Measurements from ENCODE around the gene PCK2. TPM values are rescaled to one million over a fixed set of nuclear protein-coding genes. Genes with fewer than 3 reads are reported as not detected.

PCK2 gene
- total and polyA plus RNA-seq, 2 of the 13 experiments (the other 11 are each of a cell fraction or from before 2014, with no cell fraction given) = 129 to 272 TPM

- TF ChIP-seq RNF2 (conservative IDR thresholded peaks at IDR 0.05; ENCODE audit: low read depth) (peak; percentile 81), KLF16 (CRISPR knock-in tag; IDR thresholded peaks at IDR 0.05) (peak in 1 of 2 experiments; percentile 92; a peak in 2 of 4 replicates), MTA3 (CRISPR knock-in tag; IDR thresholded peaks at IDR 0.05) (no peak; the same call in 1 of the 2 replicates), ZNF737 (CRISPR knock-in tag; IDR thresholded peaks at IDR 0.05; ENCODE audit: borderline replicate concordance) (0 out of 2 replicates have a peak, but pooled peaks have one; percentile 93), ZNF136 (CRISPR knock-in tag; IDR thresholded peaks at IDR 0.05; ENCODE audit: low read depth) (0 out of 2 replicates have a peak, but pooled peaks have one; percentile 94), ZNF431 (CRISPR knock-in tag; IDR thresholded peaks at IDR 0.05; ENCODE audit: borderline replicate concordance, low read depth) (peak; percentile 36; the same call in 1 of the 2 replicates), ZUFSP (CRISPR knock-in tag; IDR thresholded peaks at IDR 0.05; ENCODE audit: borderline replicate concordance) (no peak), ZNF597 (CRISPR knock-in tag; IDR thresholded peaks at IDR 0.05) (0 out of 2 replicates have a peak, but pooled peaks have one; percentile 55), ZNF615 (CRISPR knock-in tag; IDR thresholded peaks at IDR 0.05; ENCODE audit: borderline replicate concordance) (0 out of 2 replicates have a peak, but pooled peaks have one; percentile 50), RBM22 (optimal IDR thresholded peaks at IDR 0.05; ENCODE audit: low read length) (no peak), SSRP1 (CRISPR knock-in tag; IDR thresholded peaks at IDR 0.05) (peak; percentile 65; the same call in 1 of the 2 replicates), NFE2 (CRISPR knock-in tag; IDR thresholded peaks at IDR 0.05) (no peak), ZBTB34 (CRISPR knock-in tag; IDR thresholded peaks at IDR 0.05) (no peak)
- TF ChIP-seq, protein P1, sequence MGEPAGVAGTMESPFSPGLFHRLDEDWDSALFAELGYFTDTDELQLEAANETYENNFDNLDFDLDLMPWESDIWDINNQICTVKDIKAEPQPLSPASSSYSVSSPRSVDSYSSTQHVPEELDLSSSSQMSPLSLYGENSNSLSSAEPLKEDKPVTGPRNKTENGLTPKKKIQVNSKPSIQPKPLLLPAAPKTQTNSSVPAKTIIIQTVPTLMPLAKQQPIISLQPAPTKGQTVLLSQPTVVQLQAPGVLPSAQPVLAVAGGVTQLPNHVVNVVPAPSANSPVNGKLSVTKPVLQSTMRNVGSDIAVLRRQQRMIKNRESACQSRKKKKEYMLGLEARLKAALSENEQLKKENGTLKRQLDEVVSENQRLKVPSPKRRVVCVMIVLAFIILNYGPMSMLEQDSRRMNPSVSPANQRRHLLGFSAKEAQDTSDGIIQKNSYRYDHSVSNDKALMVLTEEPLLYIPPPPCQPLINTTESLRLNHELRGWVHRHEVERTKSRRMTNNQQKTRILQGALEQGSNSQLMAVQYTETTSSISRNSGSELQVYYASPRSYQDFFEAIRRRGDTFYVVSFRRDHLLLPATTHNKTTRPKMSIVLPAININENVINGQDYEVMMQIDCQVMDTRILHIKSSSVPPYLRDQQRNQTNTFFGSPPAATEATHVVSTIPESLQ (CRISPR knock-in tag; conservative IDR thresholded peaks at IDR 0.05) = no peak
- TF ChIP-seq, protein P2, sequence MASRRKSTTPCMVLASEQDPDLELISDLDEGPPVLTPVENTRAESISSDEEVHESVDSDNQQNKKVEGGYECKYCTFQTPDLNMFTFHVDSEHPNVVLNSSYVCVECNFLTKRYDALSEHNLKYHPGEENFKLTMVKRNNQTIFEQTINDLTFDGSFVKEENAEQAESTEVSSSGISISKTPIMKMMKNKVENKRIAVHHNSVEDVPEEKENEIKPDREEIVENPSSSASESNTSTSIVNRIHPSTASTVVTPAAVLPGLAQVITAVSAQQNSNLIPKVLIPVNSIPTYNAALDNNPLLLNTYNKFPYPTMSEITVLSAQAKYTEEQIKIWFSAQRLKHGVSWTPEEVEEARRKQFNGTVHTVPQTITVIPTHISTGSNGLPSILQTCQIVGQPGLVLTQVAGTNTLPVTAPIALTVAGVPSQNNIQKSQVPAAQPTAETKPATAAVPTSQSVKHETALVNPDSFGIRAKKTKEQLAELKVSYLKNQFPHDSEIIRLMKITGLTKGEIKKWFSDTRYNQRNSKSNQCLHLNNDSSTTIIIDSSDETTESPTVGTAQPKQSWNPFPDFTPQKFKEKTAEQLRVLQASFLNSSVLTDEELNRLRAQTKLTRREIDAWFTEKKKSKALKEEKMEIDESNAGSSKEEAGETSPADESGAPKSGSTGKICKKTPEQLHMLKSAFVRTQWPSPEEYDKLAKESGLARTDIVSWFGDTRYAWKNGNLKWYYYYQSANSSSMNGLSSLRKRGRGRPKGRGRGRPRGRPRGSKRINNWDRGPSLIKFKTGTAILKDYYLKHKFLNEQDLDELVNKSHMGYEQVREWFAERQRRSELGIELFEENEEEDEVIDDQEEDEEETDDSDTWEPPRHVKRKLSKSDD (CRISPR knock-in tag; IDR thresholded peaks at IDR 0.05; ENCODE audit: low read depth) = peak; percentile 90; the same call in 1 of the 2 replicates
- TF ChIP-seq, protein P3, sequence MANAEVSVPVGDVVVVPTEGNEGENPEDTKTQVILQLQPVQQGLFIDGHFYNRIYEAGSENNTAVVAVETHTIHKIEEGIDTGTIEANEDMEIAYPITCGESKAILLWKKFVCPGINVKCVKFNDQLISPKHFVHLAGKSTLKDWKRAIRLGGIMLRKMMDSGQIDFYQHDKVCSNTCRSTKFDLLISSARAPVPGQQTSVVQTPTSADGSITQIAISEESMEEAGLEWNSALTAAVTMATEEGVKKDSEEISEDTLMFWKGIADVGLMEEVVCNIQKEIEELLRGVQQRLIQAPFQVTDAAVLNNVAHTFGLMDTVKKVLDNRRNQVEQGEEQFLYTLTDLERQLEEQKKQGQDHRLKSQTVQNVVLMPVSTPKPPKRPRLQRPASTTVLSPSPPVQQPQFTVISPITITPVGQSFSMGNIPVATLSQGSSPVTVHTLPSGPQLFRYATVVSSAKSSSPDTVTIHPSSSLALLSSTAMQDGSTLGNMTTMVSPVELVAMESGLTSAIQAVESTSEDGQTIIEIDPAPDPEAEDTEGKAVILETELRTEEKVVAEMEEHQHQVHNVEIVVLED (CRISPR knock-in tag; IDR thresholded peaks at IDR 0.05; ENCODE audit: borderline replicate concordance) = peak; percentile 22; the same call in 1 of the 2 replicates
Observed at GRCh38 chr14:24051789-24052655, 42.1 kb upstream of the PCK2 start, which contains the start of gene CARMIL3 (continued).
